H1 (cell line): ENCODE results near the gene AGBL4. TPM values are rescaled to one million over a fixed set of nuclear protein-coding genes. Genes with fewer than 3 reads are reported as not detected.

Experiments used
- CTCF ChIA-PET: fragments of 300-600 bp; sonication (Branson Sonifier 250); formaldehyde crosslinking; loops from one replicate; lab custom pipeline; 2021; ENCODE audit not compliant: partially characterized antibody; lab: Charles Lee
- POLR2A ChIA-PET: fragments of 300-600 bp; sonication (Branson Sonifier 250); formaldehyde crosslinking; loops from one replicate; lab custom pipeline; 2021; ENCODE audit warnings: inconsistent platforms; ENCODE audit not compliant: partially characterized antibody; lab: Charles Lee
- DNase-seq, 2 experiments: peaks; one replicate each; pipeline versions ENCODE4 v3.0.0 to v3.0.0-alpha.2; 2010 to 2022; ENCODE audit warnings: low spot score in 2 of 2, low read depth in 1 of 2, mixed read lengths in 1 of 2
- FAIRE-seq: peaks from 2 replicates; lab custom pipeline; 2011; peaks lifted over from hg19 to GRCh38; lab: Jason Lieb, UNC
- H2AFZ ChIP-seq: 2 replicates; pipeline ENCODE4 v1.8.1; 2012; ENCODE audit warnings: low read length, inconsistent platforms
- H2AK5ac ChIP-seq: 2 replicates; pipeline ENCODE4 v1.6.1; 2013; ENCODE audit warnings: low read depth, low read length
- H2BK120ac ChIP-seq: replicated peaks from 2 replicates; pipeline ENCODE3; 2013; ENCODE audit warnings: low read depth, low read length, inconsistent platforms
- H2BK12ac ChIP-seq: 2 replicates; pipeline ENCODE4 v1.6.1; 2013; ENCODE audit warnings: low read depth, low read length
- H2BK15ac ChIP-seq: 2 replicates; pipeline ENCODE4 v1.6.1; 2013; ENCODE audit warnings: low read length
- H2BK20ac ChIP-seq: 2 replicates; pipeline ENCODE4 v1.6.1; 2013; ENCODE audit warnings: low read length
- H2BK5ac ChIP-seq: 2 replicates; pipeline ENCODE4 v1.6.1; 2013; ENCODE audit warnings: low read depth, low read length
- H3K14ac ChIP-seq: 2 replicates; pipeline ENCODE4 v1.6.1; 2013; ENCODE audit warnings: inconsistent platforms; ENCODE audit not compliant: insufficient read length
- H3K18ac ChIP-seq: 2 replicates; pipeline ENCODE4 v1.6.1; 2013; ENCODE audit warnings: low read length; ENCODE audit errors: extremely low read depth
- H3K23ac ChIP-seq: 2 replicates; pipeline ENCODE4 v1.6.1; 2013; ENCODE audit warnings: inconsistent platforms; ENCODE audit not compliant: insufficient read length
- H3K23me2 ChIP-seq: 2 replicates; pipeline ENCODE4 v1.6.1; 2013; ENCODE audit warnings: low read depth, low read length
- H3K27ac ChIP-seq: 2 replicates; pipeline ENCODE4 v1.6.1; 2011; ENCODE audit warnings: low read depth, low read length, inconsistent platforms
- H3K27me3 ChIP-seq, 4 experiments: replicated peaks in 1 of 4; 1 replicate in 1 of 4; 2 replicates in 3 of 4; pipeline versions ENCODE4 v1.6.1 to v1.8.1; 2011 to 2013; ENCODE audit warnings: low read length in 3 of 4, mild to moderate bottlenecking in 3 of 4, inconsistent platforms in 2 of 4, mixed read lengths in 2 of 4, moderate library complexity in 1 of 4; ENCODE audit not compliant: control insufficient read depth in 3 of 4, insufficient read depth in 3 of 4; ENCODE audit errors: extremely low read depth in 1 of 4
- H3K36me3 ChIP-seq, 4 experiments: 2 replicates each; pipeline versions ENCODE4 v1.6.1 to v1.8.1; 2011 to 2013; ENCODE audit warnings: mild to moderate bottlenecking in 4 of 4, low read length in 3 of 4, moderate library complexity in 2 of 4, control low read depth in 1 of 4, inconsistent platforms in 1 of 4; ENCODE audit not compliant: insufficient read depth in 4 of 4, control insufficient read depth in 2 of 4
- H3K4ac ChIP-seq: replicated peaks from 2 replicates; pipeline ENCODE3; 2013; ENCODE audit warnings: low read length, low read depth, mixed read lengths, inconsistent platforms; ENCODE audit not compliant: insufficient read length
- H3K4me1 ChIP-seq, 4 experiments: replicated peaks in 1 of 4; 1 replicate in 1 of 4; 2 replicates in 3 of 4; pipeline versions ENCODE4 v1.6.1 to v1.8.1; 2011 to 2013; ENCODE audit warnings: low read length in 3 of 4, inconsistent platforms in 2 of 4, mixed read lengths in 1 of 4; ENCODE audit not compliant: insufficient read depth in 4 of 4, control insufficient read depth in 3 of 4
- H3K4me2 ChIP-seq, 2 experiments: 2 replicates each; pipeline versions ENCODE4 v1.6.1 to v1.8.1; 2011 to 2013; ENCODE audit warnings: low read depth in 2 of 2, low read length in 2 of 2, control low read depth in 1 of 2, inconsistent platforms in 1 of 2, mild to moderate bottlenecking in 1 of 2; ENCODE audit not compliant: insufficient read depth in 1 of 2
- H3K4me3 ChIP-seq, 4 experiments: fragments of 200-600, 300-600 bp in 1 of 4; sonication (generic), shearing (Covaris generic), sonication (Bioruptor Twin) in 1 of 4; 2 replicates each; pipeline versions ENCODE4 v1.5.1 to v1.8.1; 2011 to 2016; ENCODE audit warnings: low read length in 4 of 4, low read depth in 3 of 4, control low read depth in 2 of 4, inconsistent platforms in 2 of 4, mild to moderate bottlenecking in 2 of 4, mixed read lengths in 1 of 4, moderate library complexity in 1 of 4; ENCODE audit not compliant: insufficient read depth in 2 of 4; ENCODE audit errors: extremely low read depth in 1 of 4
- H3K56ac ChIP-seq: replicated peaks from 2 replicates; pipeline ENCODE3; 2013; ENCODE audit warnings: low read depth, mild to moderate bottlenecking, mixed read lengths, low read length, inconsistent platforms; ENCODE audit not compliant: insufficient read length
- H3K79me1 ChIP-seq: 2 replicates; pipeline ENCODE4 v1.6.1; 2013; ENCODE audit warnings: low read depth, low read length, control low read depth
- H3K79me2 ChIP-seq, 2 experiments: 2 replicates each; pipeline versions ENCODE4 v1.6.1 to v1.8.1; 2012 to 2013; ENCODE audit warnings: low read length in 2 of 2, mild to moderate bottlenecking in 2 of 2, inconsistent platforms in 1 of 2; ENCODE audit not compliant: insufficient read depth in 2 of 2, control insufficient read depth in 1 of 2
- H3K9ac ChIP-seq, 4 experiments: replicated peaks in 1 of 4; 1 replicate in 1 of 4; 2 replicates in 3 of 4; pipeline versions ENCODE4 v1.6.1 to v1.8.1; 2011 to 2013; ENCODE audit warnings: low read depth in 3 of 4, low read length in 3 of 4, control low read depth in 2 of 4, mild to moderate bottlenecking in 2 of 4, moderate library complexity in 2 of 4, inconsistent platforms in 1 of 4; ENCODE audit errors: extremely low read depth in 1 of 4
- H3K9me3 ChIP-seq, 2 experiments: 2 replicates each; pipeline versions ENCODE4 v1.6.1 to v1.8.1; 2012 to 2013; ENCODE audit warnings: mild to moderate bottlenecking in 2 of 2, moderate library complexity in 2 of 2, control low read depth in 1 of 2, inconsistent platforms in 1 of 2, low read depth in 1 of 2, low read length in 1 of 2, mixed read lengths in 1 of 2; ENCODE audit not compliant: insufficient read depth in 2 of 2
- H4K20me1 ChIP-seq, 2 experiments: replicated peaks in 1 of 2; 2 replicates each; pipeline versions ENCODE3 to v1.8.1; 2011 to 2013; ENCODE audit warnings: inconsistent platforms in 2 of 2, low read length in 2 of 2, mild to moderate bottlenecking in 1 of 2; ENCODE audit not compliant: insufficient read depth in 2 of 2, control insufficient read depth in 1 of 2
- H4K5ac ChIP-seq: 2 replicates; pipeline ENCODE4 v1.6.1; 2013; ENCODE audit warnings: low read length, low read depth, mixed read lengths, inconsistent platforms; ENCODE audit not compliant: insufficient read length
- H4K8ac ChIP-seq: 2 replicates; pipeline ENCODE4 v1.8.0; 2013; ENCODE audit warnings: mild to moderate bottlenecking, moderate library complexity, low read length, inconsistent platforms; ENCODE audit not compliant: insufficient read depth; ENCODE audit errors: extremely low read depth
- H4K91ac ChIP-seq: replicated peaks from 2 replicates; pipeline ENCODE3; 2013; ENCODE audit warnings: low read length, mixed read lengths, inconsistent platforms; ENCODE audit not compliant: insufficient read length
- EGR1 ChIP-seq: IDR thresholded peaks from 2 replicates; pipeline ENCODE4 v1.6.1; 2011; ENCODE audit warnings: low read depth, low read length, borderline replicate concordance
- GTF2F1 ChIP-seq: IDR thresholded peaks from 2 replicates; pipeline ENCODE4 v1.6.1; 2012; ENCODE audit warnings: low read depth, low read length, improper control_type of control experiment, borderline replicate concordance
- POLR2A ChIP-seq, 2 experiments: IDR thresholded peaks; 1 replicate in 1 of 2; 2 replicates in 1 of 2; pipeline ENCODE4 v1.6.1; 2011; ENCODE audit warnings: low read depth in 2 of 2, low read length in 2 of 2, mild to moderate bottlenecking in 2 of 2; ENCODE audit errors: control extremely low read depth in 1 of 2
- SRF ChIP-seq: IDR thresholded peaks from 2 replicates; pipeline ENCODE4 v1.6.1; 2011; ENCODE audit warnings: mild to moderate bottlenecking, low read depth, low read length, moderate library complexity
- WGBS, 2 experiments: shearing (Covaris generic) in 1 of 2; methylation state at CpG; one replicate each; pipeline versions ENCODE4 v1.1.6 to v1.1.7; 2013 to 2015; ENCODE audit warnings: low lambda C conversion rate in 2 of 2, mixed read lengths in 2 of 2, inconsistent platforms in 1 of 2, low coverage in 1 of 2, missing lambda C conversion rate in 1 of 2; ENCODE audit not compliant: insufficient replicate concordance in 2 of 2, insufficient coverage in 1 of 2, insufficient read length in 1 of 2; ENCODE audit errors: extremely low coverage in 1 of 2, missing lambda C conversion rate in 1 of 2; 5-methylcytosine and 5-hydroxymethylcytosine counted together
- polyA plus RNA-seq, 7 experiments: library from polyadenylated mRNA; depleted of rRNA in 3 of 7; stranded (reverse) in 5 of 7; unstranded in 2 of 7; fragments of >200 nt in 5 of 7; fragments of 200-250 nt in 2 of 7; gene quantifications; 1 replicate in 5 of 7; 2 replicates in 1 of 7; 4 replicates in 1 of 7; pipeline versions ENCODE4 v1.2.1 to v1.2.3, GENCODE V29; 2011 to 2013; ENCODE audit warnings: missing spikeins in 2 of 7, mixed read lengths in 2 of 7
- total RNA-seq: library from RNA; stranded (reverse); fragmentation: NEBNext Ultra II Directional; extraction: Animal tissue kit (Norgen Biotek cat#: 25700); gene quantifications from 2 replicates; pipeline ENCODE4 v1.2.1, GENCODE V29; 2021
- TF ChIP-seq, protein P1 (sequence below), 3 experiments: IDR thresholded peaks; 1 replicate in 2 of 3; 2 replicates in 1 of 3; pipeline versions ENCODE4 v1.5.1 to v1.6.1; 2011; ENCODE audit warnings: low read length in 3 of 3, mild to moderate bottlenecking in 3 of 3, inconsistent platforms in 2 of 3, low read depth in 1 of 3, moderate library complexity in 1 of 3; ENCODE audit not compliant: insufficient read depth in 1 of 3; ENCODE audit errors: control extremely low read depth in 1 of 3

AGBL4 gene
- total and polyA plus RNA-seq, 2 of the 8 experiments (the other 6 are each of a cell fraction or from before 2014, with no cell fraction given), result 0.41 to 0.45 TPM

- Histone ChIP-seq H3K9me3 (peaks cover 72 to 78% of the 10 kb centered on the region in 2 experiments), H3K23me2 (no peaks in the 10 kb centered on the region), H2BK120ac (no peak overlapping the region), H3K4me1 (no peaks in the 10 kb centered on the region; a peak in 1 of 7 replicates), H3K9ac (no peak overlapping the region), H3K79me2 (no peaks in the 10 kb centered on the region), H3K23ac (no peak overlapping the region), H4K20me1 (no peaks in the 10 kb centered on the region), H4K8ac (no peak overlapping the region), H2BK12ac (no peak overlapping the region), H2BK20ac (no peak overlapping the region), H2AFZ (no peak overlapping the region), H3K18ac (no peak overlapping the region), H3K4me3 (no peak overlapping the region), H4K91ac (no peak overlapping the region), H3K36me3 (no peaks in the 10 kb centered on the region), H2BK5ac (no peak overlapping the region), H4K5ac (no peak overlapping the region), H3K4ac (no peak overlapping the region), H3K4me2 (no peak overlapping the region), H3K27ac (no peak overlapping the region), H3K14ac (no peak overlapping the region), H3K27me3 (no peaks in the 10 kb centered on the region), H3K79me1 (no peaks in the 10 kb centered on the region), H2AK5ac (no peak overlapping the region), H3K56ac (no peak overlapping the region), H2BK15ac (no peak overlapping the region)
- 77% methylated on average over 4 of the region's 4 CpGs; no CpG with 5 or more reads in 1 of the 2 experiments for WGBS, 2 experiments
- POLR2A ChIA-PET, result no interaction called here
- DNase-seq (no peak), FAIRE-seq (no peak)
- TF ChIP-seq, protein P1, sequence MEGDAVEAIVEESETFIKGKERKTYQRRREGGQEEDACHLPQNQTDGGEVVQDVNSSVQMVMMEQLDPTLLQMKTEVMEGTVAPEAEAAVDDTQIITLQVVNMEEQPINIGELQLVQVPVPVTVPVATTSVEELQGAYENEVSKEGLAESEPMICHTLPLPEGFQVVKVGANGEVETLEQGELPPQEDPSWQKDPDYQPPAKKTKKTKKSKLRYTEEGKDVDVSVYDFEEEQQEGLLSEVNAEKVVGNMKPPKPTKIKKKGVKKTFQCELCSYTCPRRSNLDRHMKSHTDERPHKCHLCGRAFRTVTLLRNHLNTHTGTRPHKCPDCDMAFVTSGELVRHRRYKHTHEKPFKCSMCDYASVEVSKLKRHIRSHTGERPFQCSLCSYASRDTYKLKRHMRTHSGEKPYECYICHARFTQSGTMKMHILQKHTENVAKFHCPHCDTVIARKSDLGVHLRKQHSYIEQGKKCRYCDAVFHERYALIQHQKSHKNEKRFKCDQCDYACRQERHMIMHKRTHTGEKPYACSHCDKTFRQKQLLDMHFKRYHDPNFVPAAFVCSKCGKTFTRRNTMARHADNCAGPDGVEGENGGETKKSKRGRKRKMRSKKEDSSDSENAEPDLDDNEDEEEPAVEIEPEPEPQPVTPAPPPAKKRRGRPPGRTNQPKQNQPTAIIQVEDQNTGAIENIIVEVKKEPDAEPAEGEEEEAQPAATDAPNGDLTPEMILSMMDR (IDR thresholded peaks at IDR 0.05; ENCODE audit: control extremely low read depth in 1 of 3, insufficient read depth in 1 of 3, low read depth in 1 of 3, low read length in 3 of 3), result no peak
- no peak for TF ChIP-seq POLR2A (IDR thresholded peaks at IDR 0.05; ENCODE audit: control extremely low read depth in 1 of 2, low read depth in 2 of 2, low read length in 2 of 2)
- no peak for TF ChIP-seq GTF2F1
- no peak for TF ChIP-seq SRF
- no peak for TF ChIP-seq EGR1
- CTCF ChIA-PET, result no interaction called here
Observed at GRCh38 chr1:49297783-49298182, 726.0 kb downstream of the AGBL4 start.
